HG02678 (cell line): ENCODE measurements around the gene KRT80.
A peak's percentile ranks its signal among the peaks of the same experiment; 100 is the strongest.

Experiments used
- ATAC-seq: cut with Tn5 transposase; IDR thresholded peaks from one replicate; pipeline ENCODE4 v1.9.1; 2021; ENCODE audit warnings: mild to moderate bottlenecking, moderate library complexity; ENCODE audit not compliant: unreplicated experiment

KRT80 gene

DNA sequence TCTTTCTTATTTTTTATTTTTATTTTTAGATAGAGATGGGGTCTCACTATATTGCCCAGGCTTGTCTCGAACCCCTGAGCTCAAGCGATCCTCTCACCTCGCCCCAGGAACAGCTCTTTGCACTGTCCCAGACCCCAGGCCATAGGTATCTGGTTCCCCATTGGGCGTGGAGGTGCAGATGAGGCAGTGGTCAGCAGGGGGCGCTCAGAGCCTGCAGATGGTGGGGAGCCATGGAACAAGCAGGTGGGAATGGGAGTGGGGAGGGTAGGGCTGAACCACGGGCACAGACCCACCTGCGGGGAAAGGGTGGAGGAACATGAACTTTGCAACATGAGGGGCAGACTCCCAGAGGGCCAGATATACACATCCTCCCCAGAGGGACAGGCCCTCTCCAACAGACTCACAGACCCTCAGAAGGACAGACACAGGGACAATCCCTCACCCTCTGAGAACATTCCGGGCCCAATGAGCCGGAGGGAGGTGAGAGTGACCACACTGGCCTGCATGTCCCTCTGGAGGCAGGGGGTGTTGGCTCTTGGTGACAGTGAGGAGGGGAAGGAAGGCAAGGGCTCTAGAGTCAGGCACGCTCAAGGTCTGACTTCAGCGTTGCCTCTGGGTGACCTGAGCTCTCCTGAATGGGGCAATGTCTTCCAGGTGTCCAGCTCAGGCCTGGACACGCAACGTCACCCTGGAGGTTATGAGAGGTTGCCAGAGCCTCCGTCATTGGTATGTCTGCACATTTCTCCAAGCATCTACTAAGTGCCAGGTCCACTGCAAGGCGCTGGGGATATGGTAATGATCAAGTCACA is 34.9 kb downstream of the KRT80 start:
- ATAC-seq = peak; percentile 60

DNA sequence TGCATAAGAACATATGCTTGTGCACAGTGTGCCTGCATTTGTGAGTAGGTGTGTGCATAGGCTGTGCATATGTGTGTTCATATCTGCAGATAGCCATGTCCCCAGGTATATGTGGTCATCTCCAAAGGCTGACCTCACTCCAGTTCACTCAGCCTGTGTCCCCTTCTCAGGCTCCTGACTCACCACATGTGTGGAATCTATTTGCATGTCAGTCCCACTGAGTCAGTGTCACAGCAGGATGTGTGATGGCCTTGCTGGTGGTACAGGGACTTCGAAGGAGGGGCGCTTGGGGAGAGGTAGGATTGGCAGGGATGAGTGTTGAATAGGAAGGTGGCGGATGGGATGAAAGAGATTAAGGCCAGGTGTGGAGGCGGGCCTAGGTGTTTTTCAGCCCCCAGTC is 35.5 kb downstream of the KRT80 start:
- no peak for ATAC-seq

DNA sequence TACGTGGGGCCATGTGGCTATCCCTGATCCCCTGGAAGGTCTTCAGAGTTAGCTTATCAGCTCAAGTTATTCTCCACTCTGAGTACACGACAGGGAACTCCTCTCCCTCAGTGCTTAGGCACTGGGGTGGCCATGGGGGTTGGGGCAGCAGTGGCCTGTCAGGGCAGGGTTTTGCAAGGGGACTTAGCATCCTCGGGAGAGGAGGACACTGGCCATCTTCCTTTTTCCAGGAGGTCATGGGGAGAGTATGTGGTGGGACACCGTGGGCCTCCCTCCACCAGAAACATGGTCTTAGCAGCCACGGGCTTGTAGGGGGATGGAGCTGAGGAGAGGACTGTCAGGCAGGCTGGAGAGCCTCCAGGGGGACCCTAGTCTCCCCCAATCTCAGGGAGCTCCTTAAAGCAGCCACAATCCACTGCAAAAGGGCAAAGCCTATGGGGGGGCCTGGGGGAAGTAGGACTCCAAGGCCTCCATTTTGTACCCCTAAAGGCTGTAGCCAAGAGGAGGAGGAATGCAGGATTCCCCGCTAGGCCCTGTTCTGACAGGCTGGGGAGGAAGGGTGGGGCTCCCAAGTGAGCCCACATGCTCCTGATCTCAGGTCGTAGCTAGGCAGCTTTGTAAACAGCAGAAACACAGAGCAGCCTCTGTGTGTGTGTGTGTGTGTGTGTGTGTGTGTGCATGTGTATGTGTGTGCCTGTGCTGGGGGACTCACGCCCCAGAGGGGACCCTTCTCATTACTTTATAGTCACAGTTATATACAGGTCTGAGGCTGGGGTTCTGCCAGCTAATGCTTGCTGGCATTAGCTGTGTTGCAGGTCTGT is 36.6 kb downstream of the KRT80 start:
- ATAC-seq = no peak

DNA sequence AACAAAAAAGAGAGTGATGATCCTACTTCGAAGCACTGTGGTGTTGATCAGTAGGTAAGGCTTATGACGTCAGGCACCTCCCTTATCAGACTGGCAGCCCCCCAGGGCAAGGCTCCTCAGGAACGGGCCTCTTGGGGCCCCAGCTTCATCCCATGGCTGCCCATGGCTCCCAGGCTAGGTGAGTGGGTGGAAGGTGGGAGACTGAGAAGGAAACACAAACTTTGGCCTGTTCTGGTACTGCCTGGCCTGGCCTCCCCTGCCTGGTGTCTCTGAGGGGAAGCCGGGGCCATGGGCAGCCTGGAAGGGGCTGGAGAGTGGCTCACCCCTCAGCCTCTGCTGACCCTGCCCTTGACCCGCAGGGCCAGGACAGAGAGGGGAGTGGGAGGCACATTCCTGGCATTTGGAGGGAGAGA is 38.9 kb downstream of the KRT80 start:
- ATAC-seq = no peak

DNA sequence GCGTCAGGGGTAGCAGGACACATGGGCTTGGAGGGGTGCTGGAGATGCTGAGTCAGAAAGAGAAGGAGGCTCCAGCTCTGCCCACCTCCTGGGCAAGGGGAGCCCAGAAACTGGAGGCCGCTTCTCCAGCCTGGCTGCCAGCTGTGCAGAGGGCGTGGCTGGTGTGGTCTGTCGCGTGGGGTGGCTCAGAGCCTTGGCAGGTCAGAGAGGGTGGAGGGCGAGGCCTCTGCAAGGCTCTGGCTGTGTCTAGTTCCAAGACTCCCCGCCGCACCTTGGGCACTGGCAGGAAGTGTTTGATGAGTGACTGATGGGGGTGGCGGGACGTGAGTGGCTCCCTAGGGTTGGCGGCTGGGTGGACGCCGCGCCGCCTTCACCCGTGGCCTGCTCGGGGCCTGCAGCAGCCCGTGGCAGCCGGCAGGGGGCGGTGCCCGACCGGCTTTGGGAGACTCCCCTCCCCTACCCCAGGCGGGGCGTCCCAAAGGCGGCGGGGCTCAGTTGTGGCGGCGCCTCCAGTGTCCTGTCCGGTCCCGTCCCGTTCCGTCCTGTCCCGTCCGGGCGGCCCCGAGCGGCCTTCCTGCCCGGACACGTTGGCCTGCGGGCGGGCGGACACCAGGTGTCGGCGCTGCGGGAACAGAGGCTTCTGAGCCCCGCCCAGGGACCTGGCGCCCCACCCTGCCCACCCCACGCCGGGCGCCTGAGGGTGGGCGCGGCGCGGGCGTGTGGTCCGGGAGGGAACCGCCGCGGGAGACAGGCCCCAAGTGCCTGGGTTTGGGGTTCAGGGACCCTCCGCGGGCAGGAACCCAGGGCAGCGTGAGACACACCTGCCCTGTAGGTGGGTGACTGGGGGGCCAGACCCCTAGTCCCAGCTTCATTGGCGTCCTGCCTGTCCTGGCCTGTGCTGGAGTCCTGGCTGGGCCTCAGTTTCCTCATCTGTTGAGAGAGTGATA is 39.7 kb downstream of the KRT80 start:
- ATAC-seq = peak; percentile 51

DNA sequence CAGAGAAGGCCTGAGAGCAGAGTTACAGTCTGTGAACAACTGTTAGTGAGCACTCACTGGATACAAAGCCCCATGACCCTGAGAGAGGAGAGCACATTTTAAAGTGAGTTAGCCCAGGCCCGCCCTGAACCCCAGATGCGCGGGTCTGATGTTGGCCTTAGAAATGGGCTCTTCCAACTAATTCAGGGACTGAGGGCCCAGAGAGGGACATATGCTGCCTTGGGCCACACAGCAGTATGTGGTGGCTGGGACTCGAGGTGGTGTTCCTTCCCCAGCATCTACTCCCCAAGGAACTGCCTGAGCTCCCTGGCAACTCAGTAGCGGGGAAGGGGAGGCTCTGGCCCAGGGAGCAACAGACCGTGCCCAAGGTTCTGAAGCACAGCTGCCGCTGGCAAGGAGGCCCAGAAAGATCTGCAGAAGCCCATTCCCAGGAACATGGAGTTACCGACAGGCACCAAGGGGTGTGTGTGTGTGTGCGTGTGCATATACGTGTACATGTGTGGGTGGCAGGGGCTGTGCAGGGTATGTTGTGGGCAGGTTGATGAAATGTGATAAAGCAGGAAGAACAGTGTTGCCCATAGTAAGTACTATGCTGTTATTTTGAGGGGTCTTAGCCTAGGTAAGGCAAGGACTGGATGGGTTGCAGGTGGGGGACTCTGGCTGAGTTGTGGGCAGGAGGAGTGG is 40.5 kb downstream of the KRT80 start:
- no peak for ATAC-seq

DNA sequence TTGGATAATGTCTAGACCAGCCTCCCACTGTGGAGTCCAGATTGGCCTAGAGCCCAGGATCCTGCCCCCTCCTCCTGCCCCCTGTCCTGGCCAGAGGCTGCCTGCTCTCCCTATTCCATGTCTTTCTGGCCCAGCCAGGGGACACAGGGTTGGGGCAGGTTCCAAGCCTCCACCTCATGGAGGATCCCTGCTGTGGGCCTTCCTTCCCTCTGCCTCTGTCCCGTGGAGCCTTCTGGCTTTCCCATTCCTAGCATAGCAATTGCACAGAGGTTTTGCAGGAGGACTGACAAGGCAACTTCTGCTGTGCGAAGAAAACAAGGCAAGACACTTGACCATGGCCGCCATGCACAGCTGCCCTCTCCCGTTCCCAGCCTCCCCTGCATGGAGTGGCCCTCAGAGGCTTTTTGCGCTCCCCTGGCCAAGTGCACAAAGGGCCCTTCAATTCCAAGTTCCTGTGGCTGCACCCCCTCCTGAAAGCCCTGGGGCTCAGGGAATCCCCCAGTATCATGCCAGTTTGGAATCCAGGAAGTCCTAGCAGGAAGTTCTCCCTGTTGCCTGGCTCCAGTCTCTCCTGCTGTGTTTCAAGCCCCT is 42.1 kb downstream of the KRT80 start:
- no peak for ATAC-seq

DNA sequence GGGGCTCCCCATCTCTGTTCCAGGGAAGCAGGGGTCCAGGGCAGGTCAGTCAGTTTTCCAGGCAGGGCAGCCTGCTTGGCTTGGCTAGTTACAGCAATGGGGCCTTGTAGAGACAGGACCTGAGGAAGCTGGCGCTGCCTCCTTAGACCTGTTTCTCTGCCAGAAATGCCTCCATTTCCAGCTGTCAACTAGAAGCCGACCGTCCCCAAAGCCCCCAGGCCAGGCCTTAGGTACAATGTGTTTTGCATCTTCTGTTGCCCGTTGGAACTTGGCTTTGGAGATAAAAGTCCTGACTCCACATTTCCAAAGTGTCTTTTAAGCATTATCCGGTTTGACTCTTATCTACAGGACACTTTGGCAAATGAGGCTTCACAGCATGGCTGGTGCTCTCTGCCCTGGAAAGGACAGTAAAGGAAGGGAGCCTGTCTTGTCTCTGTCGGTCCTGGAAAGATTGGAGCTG is 42.6 kb downstream of the KRT80 start:
- ATAC-seq = no peak

DNA sequence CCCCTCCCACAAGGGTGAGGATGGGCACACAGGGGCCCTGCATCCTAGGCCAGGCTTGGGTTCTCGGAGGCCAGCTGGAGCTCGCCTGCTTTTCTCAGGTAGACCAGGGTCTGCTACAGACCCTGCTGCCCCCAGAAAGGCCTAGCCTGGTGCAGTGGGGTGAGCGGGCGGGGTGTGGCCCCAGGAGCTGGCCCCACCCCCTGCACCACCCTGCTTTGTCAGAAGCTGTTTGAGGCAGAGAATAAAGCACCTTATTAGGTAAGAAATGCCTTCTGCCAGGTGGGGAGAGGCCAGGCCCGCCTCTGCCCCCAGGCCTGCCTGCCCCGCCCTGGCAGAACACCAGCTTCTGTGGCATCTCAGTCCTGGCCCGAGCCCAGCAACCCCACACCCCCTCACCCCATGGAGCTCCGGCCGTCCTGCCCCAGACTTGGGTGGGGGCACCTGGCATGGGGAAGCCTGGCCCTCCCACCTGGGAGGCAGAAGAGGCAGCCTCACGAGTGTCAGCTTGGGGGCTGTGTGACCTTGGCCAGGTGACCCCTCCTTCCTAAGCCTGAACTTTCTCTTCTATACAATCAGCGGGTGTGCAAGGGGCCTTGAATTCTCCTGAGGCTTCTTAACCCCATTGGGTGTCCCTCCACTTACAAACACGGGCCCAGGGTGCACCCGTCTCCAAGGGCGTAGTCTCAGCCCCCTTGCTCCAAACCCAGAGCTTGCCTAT is 43.2 kb downstream of the KRT80 start:
- no peak for ATAC-seq

DNA sequence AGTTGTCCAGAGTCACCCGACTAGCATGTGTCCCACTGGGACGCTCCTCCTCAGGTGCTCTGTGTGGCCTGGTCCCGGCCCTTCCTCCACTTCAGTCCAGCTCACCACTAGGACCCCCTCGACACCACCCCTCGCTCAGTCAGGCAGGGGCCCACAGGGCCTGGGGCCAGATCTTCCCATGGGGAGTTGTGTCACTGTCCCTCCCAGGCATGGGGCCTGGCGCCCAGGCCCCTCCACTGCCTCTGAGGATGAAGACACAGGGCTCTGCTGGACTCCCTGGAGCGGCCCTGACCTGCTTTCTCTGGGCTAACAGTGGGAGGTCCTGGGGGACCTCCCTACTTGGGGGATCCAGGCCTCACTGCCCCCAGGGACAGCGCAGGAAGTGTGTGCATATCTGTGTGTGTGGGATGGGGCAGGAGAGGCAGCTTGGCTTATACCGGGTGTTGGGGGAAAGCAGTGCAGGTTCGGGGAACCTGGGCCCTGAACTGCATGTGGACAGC is 43.8 kb downstream of the KRT80 start:
- ATAC-seq = no peak

DNA sequence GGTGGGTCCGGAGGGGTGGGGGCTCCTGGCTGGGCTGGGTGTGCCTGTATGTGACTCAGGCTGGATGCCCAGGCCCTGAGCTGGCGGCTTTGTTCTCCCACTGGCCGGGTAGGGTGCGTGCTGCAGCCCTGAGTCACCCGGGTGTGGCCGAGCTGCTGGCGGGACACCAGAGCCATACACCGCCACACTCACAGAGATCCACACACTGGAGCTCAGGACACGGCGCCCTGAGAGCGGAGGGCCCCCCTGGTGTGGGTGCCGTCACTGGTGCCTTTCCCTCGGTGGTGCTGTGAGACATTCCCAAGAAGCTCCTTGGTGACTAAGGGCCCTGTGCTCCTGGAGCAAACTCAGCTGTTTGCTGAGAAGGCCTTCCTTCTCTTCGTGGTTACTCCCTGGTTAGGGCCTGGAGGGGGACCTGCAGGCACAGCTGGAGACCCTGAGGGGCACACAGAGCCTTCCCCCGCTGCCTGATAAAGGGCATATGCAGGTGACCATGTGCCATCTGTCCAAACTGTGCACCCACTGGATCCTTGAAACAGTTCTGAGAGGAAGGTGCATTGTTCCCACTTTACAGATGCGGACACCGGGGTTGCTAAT is 44.3 kb downstream of the KRT80 start:
- no peak for ATAC-seq

DNA sequence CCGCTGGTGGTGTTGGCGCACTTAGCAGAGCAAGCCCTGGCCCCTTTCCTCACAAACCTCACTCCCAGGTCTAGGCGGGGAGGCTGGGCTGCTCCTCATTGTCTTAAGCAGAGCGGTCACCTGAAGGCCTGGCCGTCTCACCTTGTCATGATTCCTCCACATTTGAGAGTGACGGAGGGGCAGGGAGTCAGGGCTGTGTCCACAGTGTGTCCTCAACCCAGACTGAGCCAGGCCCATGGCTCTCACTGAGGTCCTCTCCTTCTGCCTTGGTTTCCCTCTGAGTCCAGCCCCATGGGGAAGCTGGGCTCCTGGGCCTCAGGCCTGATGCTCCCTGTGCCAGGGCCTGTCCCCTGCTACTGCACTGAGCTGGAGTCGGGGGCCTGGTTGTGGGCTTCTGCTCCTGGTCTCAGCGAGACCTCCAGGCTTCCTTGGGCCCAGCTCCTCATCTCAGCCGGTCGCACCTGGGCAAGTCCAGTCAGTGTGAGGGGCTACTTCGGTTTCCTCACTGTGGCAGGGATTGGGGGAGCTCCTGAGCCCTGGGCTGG is 44.9 kb downstream of the KRT80 start:
- no peak for ATAC-seq

DNA sequence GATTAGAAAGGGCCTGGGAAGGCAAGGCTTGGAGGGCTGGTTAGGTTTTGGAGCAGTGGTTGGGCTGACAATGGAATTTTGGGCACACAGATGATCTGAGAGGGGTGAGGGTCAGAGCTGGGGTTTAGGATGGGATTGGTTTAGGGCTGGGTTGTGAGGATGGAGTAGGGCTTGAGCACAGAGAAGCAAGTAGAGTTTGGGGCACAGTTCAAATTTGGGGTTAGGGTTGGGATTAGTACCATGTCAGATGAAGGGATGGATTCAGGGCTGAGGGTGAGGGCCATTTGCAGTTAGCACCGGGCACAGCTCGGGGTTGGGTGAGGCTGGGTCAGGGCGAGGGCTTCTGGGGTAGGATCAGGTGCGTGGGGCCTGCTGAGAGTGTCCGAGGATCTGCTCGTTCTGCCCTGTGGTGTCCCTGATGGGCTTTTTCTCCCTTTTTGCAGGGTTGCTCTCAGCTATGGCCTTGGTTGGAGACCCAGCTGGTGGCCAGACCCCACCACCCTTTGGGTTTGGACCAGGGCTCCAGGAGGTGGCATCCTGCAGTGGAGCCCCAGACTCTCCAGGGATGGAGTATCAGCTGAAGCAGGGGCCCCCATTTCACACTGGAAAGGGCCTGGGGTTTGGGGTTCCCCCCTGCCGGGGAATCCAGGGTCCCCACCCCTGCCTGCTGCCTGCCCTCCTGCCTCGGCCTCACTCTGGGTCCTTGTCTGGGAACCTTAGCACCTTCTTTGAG is 45.6 kb downstream of the KRT80 start:
- ATAC-seq = no peak

DNA sequence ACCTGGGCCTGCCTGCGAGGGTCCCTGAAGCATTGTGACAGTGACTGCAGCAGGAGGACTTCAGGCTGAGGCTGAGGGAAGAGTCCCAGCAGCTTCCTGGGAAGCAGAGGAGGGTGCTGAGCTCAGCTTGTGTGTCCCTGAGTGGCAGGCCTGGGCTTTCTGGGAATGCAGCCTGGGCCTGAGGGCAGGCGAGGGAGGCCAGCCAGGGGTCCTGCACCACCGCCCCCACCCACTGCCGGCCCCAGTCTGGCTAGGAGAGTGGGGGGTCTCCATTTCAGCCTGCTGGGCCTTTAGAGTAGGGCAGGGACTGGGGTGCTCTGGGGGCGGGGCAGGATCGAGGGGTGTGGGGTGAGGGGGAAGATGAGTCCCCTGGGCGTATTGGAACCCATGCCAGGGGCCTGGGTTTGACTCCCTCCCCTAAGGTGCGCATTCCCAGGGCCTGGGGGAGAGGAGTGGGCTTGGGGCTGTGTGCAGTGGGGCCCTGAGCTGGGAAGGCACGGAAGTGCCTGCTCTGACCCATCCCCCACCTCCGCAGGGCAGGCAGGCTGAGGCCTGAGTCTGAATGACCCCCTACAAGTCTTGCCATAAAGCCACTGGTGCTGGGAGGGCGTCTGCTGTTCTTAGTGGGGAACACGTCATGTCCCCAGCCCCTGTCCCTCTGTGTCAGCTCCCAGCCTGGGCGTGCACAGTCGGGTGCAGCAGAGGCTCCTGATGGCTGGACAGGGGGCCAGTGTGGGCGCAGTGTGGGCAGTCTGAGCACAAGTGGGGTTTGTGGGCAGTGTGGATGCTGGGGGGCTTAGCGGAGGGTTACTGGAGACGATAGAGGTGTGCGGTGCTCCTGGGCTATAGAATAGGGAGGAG is 46.4 kb downstream of the KRT80 start:
- no peak for ATAC-seq

DNA sequence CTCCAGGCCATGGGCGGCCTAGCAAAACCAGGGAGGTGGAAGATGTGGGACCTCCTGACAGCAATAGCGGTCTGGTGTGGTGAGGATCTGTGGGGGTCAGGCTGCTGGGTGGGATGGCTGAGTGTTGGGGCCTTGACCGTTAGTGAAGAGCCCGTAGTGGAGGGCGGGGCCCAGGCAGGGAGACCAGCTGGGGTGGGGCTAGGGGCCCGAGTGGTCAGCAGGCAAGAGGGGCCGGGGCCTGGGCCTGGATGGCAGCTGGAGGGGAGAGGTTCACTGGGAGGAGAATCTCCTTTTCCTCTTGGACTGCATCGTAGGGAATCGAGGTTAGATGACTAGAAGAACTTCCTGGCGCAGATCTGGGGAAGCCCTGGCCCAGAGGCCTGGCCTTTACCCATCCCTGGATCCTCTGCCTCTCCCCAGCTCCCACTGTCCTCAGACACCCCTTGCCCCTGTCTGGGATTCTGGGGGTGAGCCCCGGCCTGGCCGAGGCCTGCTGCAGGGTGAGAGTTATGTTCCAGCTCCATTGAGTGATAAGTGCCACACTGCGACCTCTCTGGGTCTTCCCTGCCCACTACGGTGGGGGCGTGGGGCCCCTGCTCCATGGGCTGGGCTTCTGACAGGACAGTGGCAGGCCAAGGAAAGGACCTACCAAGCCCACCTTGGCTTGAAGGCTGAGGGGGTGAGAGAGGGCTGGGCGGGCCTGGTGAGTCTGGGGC is 47.1 kb downstream of the KRT80 start:
- no peak for ATAC-seq

DNA sequence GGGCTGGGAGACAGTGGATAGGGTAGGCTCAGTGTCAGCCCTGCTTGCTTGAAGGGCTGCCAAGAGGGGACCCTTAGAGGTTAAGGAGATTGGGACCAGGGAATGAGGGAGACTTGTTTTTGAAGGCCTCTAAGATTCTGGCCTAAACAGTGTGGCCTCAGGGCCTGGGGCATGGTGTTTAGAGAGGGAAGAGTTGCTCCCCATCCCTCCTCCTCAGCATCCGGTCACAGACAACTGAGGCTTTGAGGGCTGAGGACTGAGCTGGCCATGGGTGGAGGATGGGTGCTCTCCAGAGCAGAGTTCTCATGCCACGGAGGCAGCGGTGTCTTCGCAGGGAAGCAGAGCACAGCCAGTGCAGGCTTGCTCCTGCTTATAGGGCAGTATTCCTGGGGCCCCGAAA is 49.4 kb downstream of the KRT80 start:
- ATAC-seq = no peak
